Measurements from ENCODE around the gene KCNK1. TPM values are rescaled to one million over a fixed set of nuclear protein-coding genes. Genes with fewer than 3 reads are reported as not detected.
"Not testable (repeated sequence)": the region's sequence is repeated elsewhere in the genome, so short reads cannot be mapped to it uniquely, and the experiment has no call there.

KCNK1 gene
- total RNA-seq, 1 donor from 2014 or later, result 13.7 TPM

- Mint-ChIP-seq H3K27me3 (peaks cover 36% of the 10 kb centered on the region), H3K36me3 (no peaks in the 10 kb centered on the region), H3K9me3 (no peaks in the 10 kb centered on the region), H3K4me3 (no peak overlapping the region), H3K4me1 (ENCODE audit: unreplicated experiment) (no peaks in the 10 kb centered on the region), H3K27ac (no peak overlapping the region)
- no peak for DNase-seq (ENCODE audit: extremely low spot score, unreplicated experiment)
- TF ChIP-seq CTCF (conservative IDR thresholded peaks at IDR 0.05), result no peak
Measured at GRCh38 chr1:233607252-233608119, 6.4 kb upstream of the KCNK1 start.

GRCh38 chr1:233608988-233609387, 4.9 kb upstream of the KCNK1 start:
- DNase-seq (ENCODE audit: extremely low spot score, unreplicated experiment), result no peak
- Mint-ChIP-seq H3K36me3 (no peaks in the 10 kb centered on the region), H3K9me3 (no peaks in the 10 kb centered on the region), H3K4me3 (no peak overlapping the region), H3K4me1 (ENCODE audit: unreplicated experiment) (peaks cover 7% of the 10 kb centered on the region), H3K27ac (no peak overlapping the region), H3K27me3 (peaks cover 44% of the 10 kb centered on the region)
- TF ChIP-seq CTCF (conservative IDR thresholded peaks at IDR 0.05), result no peak

- H3K4me1 Mint-ChIP-seq (ENCODE audit: unreplicated experiment), result peaks cover 7% of the 10 kb centered on the region
- TF ChIP-seq CTCF (conservative IDR thresholded peaks at IDR 0.05), result no peak
- DNase-seq (ENCODE audit: extremely low spot score, unreplicated experiment), result no peak
- H3K27ac Mint-ChIP-seq, result no peak overlapping the region
- H3K4me3 Mint-ChIP-seq, result no peak overlapping the region
- no peaks in the 10 kb centered on the region for H3K9me3 Mint-ChIP-seq
- no peaks in the 10 kb centered on the region for H3K36me3 Mint-ChIP-seq
- H3K27me3 Mint-ChIP-seq, result peaks cover 47% of the 10 kb centered on the region
Measured at GRCh38 chr1:233609926-233610325, 4.0 kb upstream of the KCNK1 start.

- DNase-seq (ENCODE audit: extremely low spot score, unreplicated experiment), result no peak
- H3K4me3 Mint-ChIP-seq, result no peak overlapping the region
- H3K4me1 Mint-ChIP-seq (ENCODE audit: unreplicated experiment), result peaks cover 8% of the 10 kb centered on the region
- H3K27ac Mint-ChIP-seq, result no peak overlapping the region
- no peak for TF ChIP-seq CTCF (conservative IDR thresholded peaks at IDR 0.05)
- H3K27me3 Mint-ChIP-seq, result peaks cover 55% of the 10 kb centered on the region
- H3K36me3 Mint-ChIP-seq, result no peaks in the 10 kb centered on the region
- H3K9me3 Mint-ChIP-seq, result no peaks in the 10 kb centered on the region
Measured at GRCh38 chr1:233610628-233611027, 3.3 kb upstream of the KCNK1 start.

GRCh38 chr1:233611363-233611762, 2.5 kb upstream of the KCNK1 start:
- DNase-seq (ENCODE audit: extremely low spot score, unreplicated experiment); H3K4me3 Mint-ChIP-seq; H3K9me3 Mint-ChIP-seq; H3K36me3 Mint-ChIP-seq: not testable (repeated sequence)
- Mint-ChIP-seq H3K27ac (peak overlapping the region; percentile 3), H3K4me1 (ENCODE audit: unreplicated experiment) (peaks cover 14% of the 10 kb centered on the region), H3K27me3 (peaks cover 59% of the 10 kb centered on the region)

- peak overlapping the region; percentile 97 for H3K27ac Mint-ChIP-seq
- H3K4me1 Mint-ChIP-seq (ENCODE audit: unreplicated experiment), result peaks cover 14% of the 10 kb centered on the region
- peaks cover 46% of the 10 kb centered on the region for H3K27me3 Mint-ChIP-seq
- H3K9me3 Mint-ChIP-seq, result no peaks in the 10 kb centered on the region
- DNase-seq (ENCODE audit: extremely low spot score, unreplicated experiment), result no peak
- no peak for TF ChIP-seq CTCF (conservative IDR thresholded peaks at IDR 0.05)
- peaks cover 13% of the 10 kb centered on the region for H3K36me3 Mint-ChIP-seq
- H3K4me3 Mint-ChIP-seq, result peak overlapping the region; percentile 97
Measured at GRCh38 chr1:233614173-233614742, 352 bp downstream of the KCNK1 start.
